Spleen (tissue), 13 donors: ENCODE results near the gene CCDC54. TPM values are rescaled to one million over a fixed set of nuclear protein-coding genes. Genes with fewer than 3 reads are reported as not detected.
"Not testable (repeated sequence)": the region's sequence is repeated elsewhere in the genome, so short reads cannot be mapped to it uniquely, and the experiment has no call there.

ENCODE experiments used
- DNase-seq: peaks from one replicate; pipeline ENCODE4 v3.0.0-alpha.2; 2020
- H3K27ac ChIP-seq, 8 donors: fragments of 200-600 bp; sonication (generic) in 7 of 8; 1 replicate in 4 of 8; 2 replicates in 4 of 8; pipeline versions ENCODE4 v1.5.0 to v1.8.0; 2016 to 2021; ENCODE audit warnings: inconsistent platforms in 4 of 8, mild to moderate bottlenecking in 4 of 8, moderate library complexity in 1 of 8
- H3K27me3 ChIP-seq, 7 donors: fragments of 200-600 bp; sonication (generic) in 6 of 7; replicated peaks in 1 of 7; 1 replicate in 4 of 7; 2 replicates in 3 of 7; pipeline versions ENCODE4 v1.5.0 to v1.8.0; 2016 to 2021; ENCODE audit warnings: inconsistent platforms in 3 of 7, mild to moderate bottlenecking in 1 of 7
- H3K36me3 ChIP-seq, 6 donors: fragments of 200-600 bp; sonication (generic) in 5 of 6; 1 replicate in 4 of 6; 2 replicates in 2 of 6; pipeline versions ENCODE4 v1.5.0 to v1.8.0; 2016 to 2021; ENCODE audit warnings: inconsistent platforms in 2 of 6
- H3K4me1 ChIP-seq, 6 donors: fragments of 200-600 bp; sonication (generic) in 5 of 6; 1 replicate in 3 of 6; 2 replicates in 3 of 6; pipeline versions ENCODE4 v1.5.0 to v1.8.0; 2016 to 2021; ENCODE audit warnings: inconsistent platforms in 3 of 6
- H3K4me3 ChIP-seq, 8 donors: fragments of 200-600 bp; sonication (generic) in 7 of 8; 1 replicate in 4 of 8; 2 replicates in 4 of 8; pipeline versions ENCODE4 v1.5.0 to v1.8.0; 2016 to 2021; ENCODE audit warnings: inconsistent platforms in 4 of 8, mild to moderate bottlenecking in 4 of 8, moderate library complexity in 2 of 8
- H3K9me3 ChIP-seq, 8 donors: fragments of 200-600 bp; sonication (generic) in 7 of 8; 1 replicate in 4 of 8; 2 replicates in 4 of 8; pipeline versions ENCODE4 v1.5.0 to v1.8.0; 2016 to 2021; ENCODE audit warnings: inconsistent platforms in 4 of 8
- CTCF ChIP-seq, 11 experiments: fragments of 200-600 bp in 7 of 11; fragments of 450-650 bp in 4 of 11; sonication (generic) in 4 of 11; IDR thresholded peaks in 8 of 11; conservative IDR thresholded peaks in 3 of 11; 1 replicate in 7 of 11; 2 replicates in 4 of 11; pipeline versions ENCODE4 v1.4.0 to v1.8.0; 2016 to 2021; ENCODE audit warnings: antibody characterized with exemption in 11 of 11, inconsistent platforms in 4 of 11, mild to moderate bottlenecking in 1 of 11
- POLR2A ChIP-seq, 3 donors: fragments of 450-650 bp; IDR thresholded peaks; one replicate each; pipeline ENCODE4 v1.5.1; 2017; ENCODE audit warnings: antibody characterized with exemption in 3 of 3, mild to moderate bottlenecking in 1 of 3
- POLR2AphosphoS5 ChIP-seq, 3 donors: sonication (generic); formaldehyde crosslinking; IDR thresholded peaks; one replicate each; pipeline ENCODE4 v1.5.1; 2017; ENCODE audit warnings: antibody characterized with exemption in 3 of 3
- WGBS, 5 donors: extraction: QIAGEN DNeasy Blood & Tissue Kit in 3 of 5; methylation state at CpG; one replicate each; pipeline versions ENCODE4 v1.1.5 to v1.1.7; 2013 to 2018; 5-methylcytosine and 5-hydroxymethylcytosine counted together
- intact Hi-C: fragments of 100-400 bp; cut with DNase I; formaldehyde crosslinking; loops from one replicate; pipeline ENCODE4 v1.15.0; 2023; ENCODE audit warnings: low total_unique reads
- long read RNA-seq, 2 donors: transcript quantifications; one replicate each; lab custom pipeline, GENCODE V29; 2026
- polyA plus RNA-seq, 3 donors: library from polyadenylated mRNA; stranded (reverse); fragments of 200-250 nt; gene quantifications; one replicate each; pipeline ENCODE4 v1.2.1, GENCODE V29; 2013
- total RNA-seq, 7 donors: library from RNA; depleted of rRNA in 3 of 7; stranded (reverse); fragments of >200 nt in 3 of 7; fragmentation: NEBNext Ultra II Directional in 4 of 7; extraction: Animal tissue kit (Norgen Biotek cat#: 25700) in 4 of 7; gene quantifications; one replicate each; pipeline versions ENCODE4 v1.1.0 to v1.2.1, GENCODE V29; 2016 to 2021
- donor health status: healthy with polysubstance abuse.
- donor health status: DM: no; HTN: no; CAD: no; lungs with moderate emphysema.
- donor health status: DM: no; HTN: no; CAD: no.
- donor health status: Bipolar disorder and iron deficiency.
- donor health status: healthy.
- donor health status: DM: no; HTN: no; CAD: no.
- donor health status: DM: yes; HTN: yes; CAD: no.

CCDC54 gene
- not detected for total RNA-seq
- not detected for polyA plus RNA-seq
- long read RNA-seq, donor 1: 0 reads
- long read RNA-seq, donor 2: 0 reads

DNA sequence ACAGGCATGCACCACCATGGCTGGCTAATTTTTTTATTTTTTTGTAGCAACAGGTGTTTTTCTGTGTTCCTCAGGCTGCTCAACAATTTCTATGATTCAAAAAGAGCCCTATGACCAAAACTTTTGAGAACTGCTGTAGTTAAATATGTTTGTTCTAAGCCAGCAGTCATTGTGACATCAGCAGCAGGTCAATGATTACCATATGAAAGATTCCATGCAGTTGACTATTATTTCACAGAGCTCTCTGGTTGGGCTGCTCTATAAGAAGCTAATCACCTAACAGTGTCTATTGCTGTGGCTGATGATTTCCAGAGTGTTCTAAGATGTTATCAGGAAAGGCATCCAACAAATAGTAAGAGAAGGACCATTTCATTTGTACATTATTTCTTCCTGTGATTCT is at the start of gene CCDC54:
Gene CCDC54, plus strand, starts transcription at position 289 of the 400 bp plus-strand sequence. CDS start 149 bp downstream, outside the sequence.
- no peaks in the 10 kb centered on the region for H3K9me3 ChIP-seq
- TF ChIP-seq POLR2A (IDR thresholded peaks at IDR 0.05): no peak
- no peak for TF ChIP-seq CTCF (IDR thresholded peaks at IDR 0.05 in 8 of 11, conservative IDR thresholded peaks at IDR 0.05 in 3 of 11)
- no peak for TF ChIP-seq POLR2AphosphoS5 (IDR thresholded peaks at IDR 0.05)
- DNase-seq: no peak
- H3K27ac ChIP-seq: no peak within 1 kb of the TSS
- H3K4me1 ChIP-seq: no peaks in the 10 kb centered on the region
- no peak within 1 kb of the TSS for H3K4me3 ChIP-seq
- H3K36me3 ChIP-seq: no peaks in the 10 kb centered on the region
- H3K27me3 ChIP-seq: no peaks in the 10 kb centered on the region
- intact Hi-C loops: no loop called here

DNA sequence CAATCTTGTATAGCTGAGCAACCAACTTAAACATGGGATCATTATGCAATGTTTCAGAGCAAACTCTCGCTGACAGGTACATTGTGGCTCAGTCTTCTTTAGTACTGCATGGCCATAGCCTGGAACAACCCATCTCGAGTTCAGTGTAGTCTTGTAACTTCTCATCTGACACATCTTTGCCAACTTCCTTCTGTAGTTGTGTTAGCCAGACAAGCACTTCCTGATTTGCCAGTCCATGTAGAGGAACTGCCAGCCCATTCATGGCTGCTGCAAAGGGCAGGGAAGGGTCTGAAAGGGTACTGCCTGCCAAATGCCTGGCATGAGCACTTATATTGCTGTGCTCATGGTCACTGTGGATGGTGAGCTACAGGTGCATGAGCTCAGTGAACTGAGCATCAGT is 49.2 kb upstream of the CCDC54 start:
- 46 to 78% (median 52%) methylated on average over 2 of the region's 2 CpGs for WGBS, 5 donors
- DNase-seq: no peak
- no peak overlapping the region for H3K4me3 ChIP-seq
- TF ChIP-seq POLR2A (IDR thresholded peaks at IDR 0.05) (no peak), CTCF (IDR thresholded peaks at IDR 0.05 in 8 of 11, conservative IDR thresholded peaks at IDR 0.05 in 3 of 11) (no peak), POLR2AphosphoS5 (IDR thresholded peaks at IDR 0.05) (no peak)
- H3K9me3 ChIP-seq: no peaks in the 10 kb centered on the region
- H3K27ac ChIP-seq: no peak overlapping the region
- H3K36me3 ChIP-seq: no peaks in the 10 kb centered on the region
- no peaks in the 10 kb centered on the region for H3K27me3 ChIP-seq
- no peaks in the 10 kb centered on the region for H3K4me1 ChIP-seq
- intact Hi-C loops: no loop called here

DNA sequence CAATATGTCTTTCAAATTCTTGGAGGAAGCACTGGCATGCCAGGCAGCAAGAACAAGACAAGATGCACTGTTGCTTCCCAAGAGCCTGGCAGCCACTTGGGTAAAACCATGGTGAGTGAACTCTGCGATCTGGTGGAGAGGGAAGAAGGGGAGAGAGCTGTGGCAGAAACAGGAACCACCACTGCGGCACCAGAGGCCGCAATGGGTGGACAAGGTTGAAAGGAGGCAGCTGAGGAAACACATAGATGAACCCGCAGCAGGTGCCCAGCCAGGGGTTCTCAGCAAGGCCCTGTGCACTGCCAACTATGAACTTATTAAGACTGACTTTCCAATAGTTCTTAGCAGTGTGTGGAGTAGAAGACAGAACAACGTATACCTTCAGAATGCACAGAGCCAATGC is 48.2 kb upstream of the CCDC54 start:
- Histone ChIP-seq H3K36me3 (no peaks in the 10 kb centered on the region), H3K27me3 (no peaks in the 10 kb centered on the region), H3K4me1 (no peaks in the 10 kb centered on the region), H3K4me3 (no peak overlapping the region), H3K27ac (no peak overlapping the region), H3K9me3 (no peaks in the 10 kb centered on the region)
- 77 to 88% (median 82%) methylated on average over 5 of the region's 5 CpGs for WGBS, 5 donors
- TF ChIP-seq CTCF (IDR thresholded peaks at IDR 0.05 in 8 of 11, conservative IDR thresholded peaks at IDR 0.05 in 3 of 11): no peak
- intact Hi-C loops: no loop called here
- no peak for DNase-seq

GRCh38 chr3:107339690-107340089 is 37.5 kb upstream of the CCDC54 start:
- H3K4me3 ChIP-seq, H3K4me1 ChIP-seq, H3K36me3 ChIP-seq, DNase-seq, H3K27ac ChIP-seq, intact Hi-C loops, H3K9me3 ChIP-seq, H3K27me3 ChIP-seq: not testable (repeated sequence)
- 94 to 97% (median 96%) methylated on average over 3 of the region's 3 CpGs for WGBS, 5 donors

- no peak for TF ChIP-seq POLR2A (IDR thresholded peaks at IDR 0.05)
- TF ChIP-seq POLR2AphosphoS5 (IDR thresholded peaks at IDR 0.05): no peak
- TF ChIP-seq CTCF (IDR thresholded peaks at IDR 0.05 in 8 of 11, conservative IDR thresholded peaks at IDR 0.05 in 3 of 11): no peak
- H3K27ac ChIP-seq: no peak overlapping the region
- intact Hi-C loops: no loop called here
Observed at GRCh38 chr3:107344722-107345121, 32.5 kb upstream of the CCDC54 start.

More at GRCh38 chr3:107344722-107345121, 32.5 kb upstream of the CCDC54 start:
- H3K27me3 ChIP-seq: no peaks in the 10 kb centered on the region
- no peak for DNase-seq
- H3K9me3 ChIP-seq: no peaks in the 10 kb centered on the region
- H3K36me3 ChIP-seq: no peaks in the 10 kb centered on the region
- H3K4me3 ChIP-seq: no peak overlapping the region
- H3K4me1 ChIP-seq: no peaks in the 10 kb centered on the region
